AG09309 (cell line): ENCODE data around the gene LRP1B.

ENCODE experiments used
- DNase-seq: peaks from one replicate; pipeline ENCODE4 v3.0.0-alpha.2; 2010; ENCODE audit warnings: low read depth
- H3K4me3 ChIP-seq: 2 replicates; pipeline ENCODE4 v1.5.1; 2011; ENCODE audit warnings: mild to moderate bottlenecking, low read depth, low read length, moderate library complexity; ENCODE audit not compliant: control insufficient read depth
- TF ChIP-seq, protein P1 (sequence below): IDR thresholded peaks from 2 replicates; pipeline ENCODE4 v1.5.1; 2011; ENCODE audit warnings: mild to moderate bottlenecking, low read depth, low read length, inconsistent platforms; ENCODE audit not compliant: insufficient read depth, control insufficient read depth; ENCODE audit errors: missing control alignments

The LRP1B gene

GRCh38 chr2:140808211-140808610, 1322.6 kb downstream of the LRP1B start:
- DNase-seq = no peak

GRCh38 chr2:140804700-140805260, 1326.0 kb downstream of the LRP1B start:
- TF ChIP-seq, protein P1, sequence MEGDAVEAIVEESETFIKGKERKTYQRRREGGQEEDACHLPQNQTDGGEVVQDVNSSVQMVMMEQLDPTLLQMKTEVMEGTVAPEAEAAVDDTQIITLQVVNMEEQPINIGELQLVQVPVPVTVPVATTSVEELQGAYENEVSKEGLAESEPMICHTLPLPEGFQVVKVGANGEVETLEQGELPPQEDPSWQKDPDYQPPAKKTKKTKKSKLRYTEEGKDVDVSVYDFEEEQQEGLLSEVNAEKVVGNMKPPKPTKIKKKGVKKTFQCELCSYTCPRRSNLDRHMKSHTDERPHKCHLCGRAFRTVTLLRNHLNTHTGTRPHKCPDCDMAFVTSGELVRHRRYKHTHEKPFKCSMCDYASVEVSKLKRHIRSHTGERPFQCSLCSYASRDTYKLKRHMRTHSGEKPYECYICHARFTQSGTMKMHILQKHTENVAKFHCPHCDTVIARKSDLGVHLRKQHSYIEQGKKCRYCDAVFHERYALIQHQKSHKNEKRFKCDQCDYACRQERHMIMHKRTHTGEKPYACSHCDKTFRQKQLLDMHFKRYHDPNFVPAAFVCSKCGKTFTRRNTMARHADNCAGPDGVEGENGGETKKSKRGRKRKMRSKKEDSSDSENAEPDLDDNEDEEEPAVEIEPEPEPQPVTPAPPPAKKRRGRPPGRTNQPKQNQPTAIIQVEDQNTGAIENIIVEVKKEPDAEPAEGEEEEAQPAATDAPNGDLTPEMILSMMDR = no peak
- DNase-seq = no peak
- H3K4me3 ChIP-seq = no peak overlapping the region

More at GRCh38 chr2:140808211-140808610, 1322.6 kb downstream of the LRP1B start:
- TF ChIP-seq, protein P1 = no peak
- H3K4me3 ChIP-seq = no peak overlapping the region

- H3K4me3 ChIP-seq = no peak overlapping the region
- TF ChIP-seq, protein P1 = no peak
- no peak for DNase-seq
Measured at GRCh38 chr2:140801311-140801710, 1329.5 kb downstream of the LRP1B start.

GRCh38 chr2:140797718-140798117, 1333.1 kb downstream of the LRP1B start:
- no peak overlapping the region for H3K4me3 ChIP-seq
- no peak for DNase-seq
- TF ChIP-seq, protein P1 = no peak

GRCh38 chr2:140791802-140792201, 1339.0 kb downstream of the LRP1B start:
- TF ChIP-seq, protein P1 = no peak
- DNase-seq = no peak
- no peak overlapping the region for H3K4me3 ChIP-seq

- H3K4me3 ChIP-seq = no peak overlapping the region
- no peak for DNase-seq
- TF ChIP-seq, protein P1 = no peak
Measured at GRCh38 chr2:140786585-140786984, 1344.2 kb downstream of the LRP1B start.
